HG03575 (cell line): ENCODE results near the gene BAIAP2.

Experiments used
- ATAC-seq: cut with Tn5 transposase; IDR thresholded peaks from one replicate; pipeline ENCODE4 v1.9.1; 2021; ENCODE audit not compliant: unreplicated experiment, insufficient number of reproducible peaks, low FRiP score; ENCODE audit errors: extremely low read depth

The BAIAP2 gene, protein sequence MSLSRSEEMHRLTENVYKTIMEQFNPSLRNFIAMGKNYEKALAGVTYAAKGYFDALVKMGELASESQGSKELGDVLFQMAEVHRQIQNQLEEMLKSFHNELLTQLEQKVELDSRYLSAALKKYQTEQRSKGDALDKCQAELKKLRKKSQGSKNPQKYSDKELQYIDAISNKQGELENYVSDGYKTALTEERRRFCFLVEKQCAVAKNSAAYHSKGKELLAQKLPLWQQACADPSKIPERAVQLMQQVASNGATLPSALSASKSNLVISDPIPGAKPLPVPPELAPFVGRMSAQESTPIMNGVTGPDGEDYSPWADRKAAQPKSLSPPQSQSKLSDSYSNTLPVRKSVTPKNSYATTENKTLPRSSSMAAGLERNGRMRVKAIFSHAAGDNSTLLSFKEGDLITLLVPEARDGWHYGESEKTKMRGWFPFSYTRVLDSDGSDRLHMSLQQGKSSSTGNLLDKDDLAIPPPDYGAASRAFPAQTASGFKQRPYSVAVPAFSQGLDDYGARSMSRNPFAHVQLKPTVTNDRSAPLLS

DNA sequence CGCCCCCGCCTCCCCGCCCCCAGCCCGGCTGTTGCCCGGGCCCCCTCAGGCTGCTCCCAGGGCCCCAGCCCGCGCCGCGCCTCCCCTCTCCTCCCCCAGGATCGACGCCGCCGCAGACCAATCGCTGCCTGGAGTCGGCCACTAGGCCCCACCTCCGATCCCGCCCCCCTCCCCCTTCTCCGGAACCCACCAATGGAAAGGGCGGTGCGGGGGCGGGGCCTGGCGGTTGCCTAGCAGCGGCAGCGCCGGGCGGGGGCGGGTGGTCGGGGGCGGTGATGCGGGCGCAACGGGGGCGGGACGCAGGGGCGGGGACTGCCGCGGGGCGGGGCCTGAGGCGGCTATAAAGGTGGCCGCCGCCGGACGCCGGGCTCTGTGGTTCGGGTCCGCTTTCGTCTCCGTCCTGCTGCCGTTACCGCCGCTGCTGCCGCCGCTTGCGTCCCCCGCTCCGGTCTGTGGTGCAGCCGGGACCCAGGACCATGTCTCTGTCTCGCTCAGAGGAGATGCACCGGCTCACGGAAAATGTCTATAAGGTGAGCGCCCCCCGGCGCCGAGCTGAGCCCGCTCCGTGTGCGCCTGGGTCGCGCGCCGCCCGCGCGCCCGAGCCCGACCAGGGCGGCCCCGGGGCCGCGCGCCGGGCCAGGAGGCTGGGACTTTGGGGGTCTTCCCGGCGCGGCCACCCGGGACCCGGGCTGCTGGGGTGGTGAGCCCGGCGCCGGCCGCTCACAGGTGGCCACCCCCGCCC is at the start of gene BAIAP2:
Gene BAIAP2, plus strand, starts transcription at position 373 of the 742 bp plus-strand sequence. Its CDS starts 104 bp downstream, at position 477.
- no peak for ATAC-seq

DNA sequence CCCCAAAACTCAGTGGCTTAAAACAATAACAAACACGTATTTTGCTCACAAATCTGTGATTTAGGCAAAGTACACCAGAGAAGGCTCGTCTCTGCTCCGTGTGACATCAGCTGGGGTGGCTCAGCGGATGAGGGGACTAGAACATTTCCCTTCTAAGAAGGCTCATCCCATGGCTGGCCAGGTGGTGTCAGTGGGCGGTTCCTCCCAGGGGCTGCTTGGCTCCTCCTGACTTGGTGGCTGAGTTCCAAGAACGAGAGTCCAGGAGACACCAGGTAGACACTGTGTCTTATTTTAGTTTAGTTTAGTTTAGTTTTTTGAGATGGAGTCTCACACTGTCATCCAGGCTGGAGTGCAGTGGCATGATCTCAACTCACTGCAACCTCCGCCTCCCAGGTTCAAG is 48.9 kb upstream of the BAIAP2 start:
- ATAC-seq, result no peak

DNA sequence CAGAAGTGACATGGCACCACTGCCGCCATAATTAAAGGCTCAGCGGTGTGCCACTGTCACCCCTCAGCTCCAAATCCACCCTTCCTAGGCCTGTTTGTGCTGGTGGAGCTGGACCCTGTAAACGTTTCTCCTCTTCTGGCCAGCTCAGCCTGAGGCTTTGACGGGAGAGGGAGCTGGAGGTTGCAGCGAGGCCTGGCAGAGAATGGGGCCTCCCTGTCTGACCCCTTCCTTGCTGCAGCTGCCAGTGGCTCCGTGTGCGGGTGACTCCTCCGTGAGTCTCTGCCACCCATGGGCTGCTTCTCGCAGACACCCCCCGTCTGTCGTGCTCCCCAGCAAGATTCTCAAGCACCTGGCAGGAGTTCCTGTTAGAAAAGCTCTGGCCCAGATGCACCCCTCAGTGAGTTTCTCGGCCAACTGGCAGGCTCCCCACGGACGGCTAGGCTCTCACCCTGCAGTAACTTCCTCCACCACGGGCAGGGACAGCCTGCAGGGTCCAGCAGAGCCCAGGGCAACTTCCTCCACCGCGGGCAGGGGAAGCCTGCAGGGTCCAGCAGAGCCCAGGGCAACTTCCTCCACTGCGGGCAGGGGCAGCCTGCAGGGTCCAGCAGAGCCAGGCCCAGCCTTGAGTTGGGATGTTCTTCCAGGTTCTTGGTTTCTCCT is 48.0 kb upstream of the BAIAP2 start:
- ATAC-seq, result no peak

DNA sequence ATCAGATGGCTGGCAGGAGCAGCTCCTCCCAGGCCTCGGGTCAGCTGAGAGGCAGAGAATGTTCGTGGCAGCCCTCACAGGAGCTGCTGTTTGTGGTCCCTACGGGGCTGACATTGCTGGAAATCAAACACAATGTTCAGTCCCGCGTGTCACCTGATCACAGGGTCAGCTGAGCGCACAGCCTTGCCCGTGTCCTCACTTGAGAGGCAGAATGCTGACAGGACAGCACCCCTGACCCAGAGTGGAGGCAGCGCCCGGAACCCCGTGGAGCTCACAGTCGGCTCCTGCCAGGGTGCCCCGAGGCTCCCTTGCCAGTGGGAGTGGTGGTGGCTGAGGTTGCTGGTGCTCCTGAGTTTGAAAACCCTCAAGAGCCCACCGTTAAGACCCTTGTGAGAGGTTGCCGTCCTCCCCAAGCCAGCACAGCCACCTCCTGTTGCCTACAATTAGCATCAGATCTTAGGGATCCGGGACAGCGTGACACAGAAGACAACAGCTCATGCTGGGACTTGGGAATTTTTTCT is 47.0 kb upstream of the BAIAP2 start:
- ATAC-seq, result no peak

DNA sequence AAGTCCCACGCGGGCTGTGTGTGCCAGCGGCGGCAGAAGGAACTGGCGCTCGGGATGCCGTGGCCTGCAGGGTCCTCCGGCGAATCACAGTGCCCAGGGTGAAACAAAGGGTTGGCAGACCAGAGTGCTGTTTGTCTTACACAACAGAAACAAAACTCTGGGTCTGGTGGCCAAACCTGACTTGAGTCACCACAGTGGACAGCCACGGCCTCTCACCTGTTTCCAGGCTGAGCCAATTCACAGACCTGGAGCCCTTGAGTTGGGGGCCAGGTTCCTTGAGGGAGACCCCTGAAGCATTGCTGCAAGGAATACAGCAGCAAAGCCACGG is 45.4 kb upstream of the BAIAP2 start:
- ATAC-seq, result no peak

DNA sequence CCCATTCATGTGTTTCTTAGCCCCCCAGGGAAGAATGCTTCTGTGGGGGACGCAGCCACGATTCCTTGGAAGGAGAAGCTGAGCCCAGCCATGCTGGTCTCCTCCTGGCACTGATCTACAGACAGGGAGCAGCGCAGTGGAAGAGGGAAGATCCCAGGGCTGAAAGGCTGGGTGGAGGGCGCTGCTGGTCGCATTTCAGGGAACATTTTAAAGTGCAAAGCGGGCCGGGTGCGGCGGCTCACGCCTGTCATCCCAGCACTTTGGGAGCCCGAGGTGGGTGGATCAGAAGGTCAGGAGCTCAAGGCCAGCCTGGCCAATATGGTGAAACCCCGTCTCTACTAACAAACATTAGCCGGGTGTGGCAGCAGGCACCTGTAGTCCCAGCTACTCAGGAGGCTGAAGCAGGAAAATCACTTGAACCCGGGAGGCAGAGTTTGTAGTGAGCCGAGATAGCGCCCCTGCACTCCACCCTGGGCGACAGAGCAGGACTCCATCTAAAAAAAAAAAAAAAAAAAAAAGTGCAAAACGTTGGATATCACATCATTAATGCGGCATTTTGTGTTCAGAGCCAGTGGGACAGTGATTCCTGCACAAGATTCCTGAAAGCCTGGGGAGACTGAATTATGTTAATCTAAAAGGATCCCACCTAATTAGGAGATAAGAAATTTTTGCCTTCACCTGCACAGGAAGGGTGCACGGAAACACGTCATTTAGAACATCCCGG is 43.9 kb upstream of the BAIAP2 start:
- no peak for ATAC-seq

DNA sequence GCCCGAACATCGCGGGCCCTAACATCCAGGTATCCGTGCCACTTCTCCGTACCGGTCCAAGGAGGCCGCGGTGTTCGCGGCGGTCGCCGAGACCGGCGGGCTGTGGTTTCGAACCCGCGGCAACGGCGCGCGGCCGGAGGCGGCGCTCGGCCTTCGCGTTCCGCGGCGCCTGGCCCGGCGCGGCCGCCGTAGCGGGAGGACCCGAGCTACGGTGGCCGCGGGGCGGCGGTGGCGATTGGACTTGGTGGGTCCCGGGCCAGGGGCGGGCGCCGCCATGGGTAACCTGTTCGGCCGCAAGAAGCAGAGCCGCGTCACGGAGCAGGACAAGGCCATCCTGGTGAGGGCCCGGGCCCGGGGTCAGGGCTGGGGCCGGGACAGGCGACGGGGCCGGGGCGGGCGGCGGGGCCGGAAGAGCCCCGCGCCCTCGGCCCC is 43.3 kb upstream of the BAIAP2 start, which contains the start of gene CHMP6:
Gene CHMP6, plus strand, starts transcription at position 197 of the 432 bp plus-strand sequence. Its CDS starts 78 bp downstream, at position 275.
- no peak for ATAC-seq

DNA sequence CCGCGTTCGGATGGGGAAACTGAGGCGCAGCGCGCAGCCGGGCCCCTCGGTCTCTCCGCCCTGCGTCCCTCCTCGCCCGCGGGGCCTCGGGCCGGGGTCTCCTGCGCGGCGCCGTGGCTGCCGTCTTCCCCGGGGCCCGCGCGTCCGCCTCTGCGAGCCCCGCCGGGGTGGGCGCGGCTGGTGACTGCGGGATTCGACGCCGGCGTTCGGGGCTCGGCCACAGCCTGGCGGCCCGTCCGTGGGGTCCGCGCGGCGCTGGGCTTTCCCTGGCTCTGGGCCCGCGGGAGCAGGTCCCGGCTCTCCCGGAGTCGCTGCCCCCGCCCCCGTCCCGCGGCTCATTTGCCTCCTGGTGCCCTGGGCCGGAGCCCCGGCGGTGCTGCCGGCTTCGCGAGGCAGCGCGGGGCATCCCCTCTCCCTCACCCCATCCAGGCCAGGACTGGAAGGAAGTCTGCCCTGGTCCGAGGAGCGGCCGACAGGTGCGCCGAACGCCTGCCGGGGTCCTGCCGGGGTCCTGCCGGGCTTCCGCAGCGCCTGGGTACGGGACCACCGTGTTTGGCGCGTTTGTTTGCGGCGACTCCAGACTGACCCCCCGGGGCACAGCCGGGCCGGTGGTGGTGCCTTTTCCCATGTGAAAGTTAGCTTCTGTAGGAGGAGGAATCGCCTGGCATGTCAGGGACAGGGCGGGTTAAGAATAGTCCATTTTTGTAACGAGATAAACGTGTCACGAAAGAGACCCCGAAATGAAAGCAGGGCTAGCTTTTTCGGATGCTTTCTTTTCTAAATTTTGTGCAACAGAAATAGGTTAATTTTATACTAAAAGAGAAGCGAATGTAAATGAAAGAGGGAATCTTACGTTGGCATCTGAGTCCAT is 42.6 kb upstream of the BAIAP2 start:
- ATAC-seq, result no peak

DNA sequence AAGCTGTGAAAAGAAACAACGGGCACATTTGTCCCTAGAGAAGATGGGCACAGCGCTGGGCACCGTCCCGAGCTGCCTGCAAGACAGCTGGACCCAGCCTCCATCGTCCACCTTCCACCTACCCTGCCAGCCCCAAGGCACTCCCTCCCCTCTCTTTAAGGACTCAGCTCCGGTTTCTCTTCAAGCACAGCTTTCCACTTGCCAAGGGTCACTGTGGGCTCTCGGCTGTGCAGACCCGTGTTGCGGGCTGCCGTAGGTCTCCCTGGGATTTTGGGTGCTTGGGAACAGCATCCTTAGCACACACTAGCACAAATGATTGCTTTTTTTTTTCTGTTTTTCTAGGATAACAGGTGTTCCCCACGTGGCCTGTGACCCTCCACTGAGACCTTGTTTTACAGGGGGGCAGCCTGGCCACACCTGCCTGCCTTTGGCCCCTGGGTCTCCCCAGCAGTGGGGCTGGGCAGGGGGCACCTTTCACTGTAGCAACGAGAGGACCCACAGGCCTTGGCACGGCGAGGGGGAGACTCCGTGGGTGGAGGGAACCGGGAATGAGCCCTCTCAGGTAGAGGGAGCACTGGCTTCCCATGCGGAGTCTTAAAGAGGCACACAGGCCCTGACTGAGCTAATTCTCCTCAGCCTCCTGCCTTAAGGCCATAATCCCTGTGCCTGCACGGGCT is 41.9 kb upstream of the BAIAP2 start:
- no peak for ATAC-seq

DNA sequence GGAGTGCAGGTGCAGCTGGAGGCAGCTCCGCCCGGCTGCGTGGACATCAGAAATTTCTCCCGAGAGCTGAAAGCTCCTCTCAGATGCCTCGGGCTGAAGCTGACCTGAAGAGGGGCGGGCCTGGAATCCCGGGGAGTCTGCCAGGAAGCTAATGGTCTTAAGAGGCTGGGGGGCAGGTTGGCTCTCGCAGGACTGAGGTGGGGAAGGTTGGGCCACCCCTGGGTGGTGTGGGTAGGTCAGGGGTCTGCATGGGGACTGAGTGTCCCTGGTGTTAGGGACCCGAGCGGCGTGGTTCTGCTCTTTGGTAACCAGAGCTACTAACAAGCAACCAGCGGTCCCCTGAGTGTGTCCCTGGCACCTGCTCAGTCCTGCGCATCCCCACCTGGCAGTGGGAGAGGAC is 39.8 kb upstream of the BAIAP2 start:
- no peak for ATAC-seq

DNA sequence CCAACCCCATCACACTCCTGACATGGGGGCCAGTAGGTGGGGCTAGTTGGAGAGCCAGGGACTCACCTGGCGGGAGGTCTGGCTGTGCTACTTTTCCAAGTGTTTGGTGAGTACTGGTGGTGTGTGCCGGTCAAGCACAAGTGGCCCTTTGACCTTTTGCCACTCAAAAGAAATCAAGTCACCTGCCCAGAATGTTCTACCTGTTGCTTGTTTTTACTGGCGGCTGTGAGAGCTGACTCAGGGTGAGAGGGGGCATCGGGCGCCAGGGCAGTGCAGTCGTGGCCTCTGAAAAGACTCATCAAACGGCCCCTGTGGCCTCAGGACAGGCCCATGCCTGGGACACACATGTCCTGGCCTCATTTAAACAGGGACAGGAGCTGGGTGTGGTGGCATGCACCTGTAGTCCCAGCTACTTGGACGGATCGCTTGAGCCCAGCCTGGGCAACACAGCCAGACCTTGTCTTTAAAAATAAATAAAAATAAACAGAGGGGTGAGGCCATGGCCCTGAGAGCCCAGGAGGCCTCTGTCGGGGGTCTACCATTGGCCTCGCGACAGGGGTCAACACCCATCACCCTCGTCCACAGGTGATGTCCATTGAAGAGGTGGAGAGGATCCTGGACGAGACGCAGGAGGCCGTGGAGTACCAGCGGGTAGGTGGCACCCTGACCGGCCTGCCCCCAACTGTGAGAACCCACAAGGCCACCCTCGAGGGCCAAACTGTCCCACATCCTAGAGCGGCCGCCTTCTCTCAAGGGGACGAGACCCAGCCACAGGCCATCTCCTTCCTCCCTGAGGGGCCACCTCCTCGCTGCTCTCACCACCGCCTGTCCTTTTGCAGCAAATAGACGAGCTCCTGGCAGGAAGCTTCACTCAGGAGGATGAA is 38.3 kb upstream of the BAIAP2 start:
- ATAC-seq, result no peak

DNA sequence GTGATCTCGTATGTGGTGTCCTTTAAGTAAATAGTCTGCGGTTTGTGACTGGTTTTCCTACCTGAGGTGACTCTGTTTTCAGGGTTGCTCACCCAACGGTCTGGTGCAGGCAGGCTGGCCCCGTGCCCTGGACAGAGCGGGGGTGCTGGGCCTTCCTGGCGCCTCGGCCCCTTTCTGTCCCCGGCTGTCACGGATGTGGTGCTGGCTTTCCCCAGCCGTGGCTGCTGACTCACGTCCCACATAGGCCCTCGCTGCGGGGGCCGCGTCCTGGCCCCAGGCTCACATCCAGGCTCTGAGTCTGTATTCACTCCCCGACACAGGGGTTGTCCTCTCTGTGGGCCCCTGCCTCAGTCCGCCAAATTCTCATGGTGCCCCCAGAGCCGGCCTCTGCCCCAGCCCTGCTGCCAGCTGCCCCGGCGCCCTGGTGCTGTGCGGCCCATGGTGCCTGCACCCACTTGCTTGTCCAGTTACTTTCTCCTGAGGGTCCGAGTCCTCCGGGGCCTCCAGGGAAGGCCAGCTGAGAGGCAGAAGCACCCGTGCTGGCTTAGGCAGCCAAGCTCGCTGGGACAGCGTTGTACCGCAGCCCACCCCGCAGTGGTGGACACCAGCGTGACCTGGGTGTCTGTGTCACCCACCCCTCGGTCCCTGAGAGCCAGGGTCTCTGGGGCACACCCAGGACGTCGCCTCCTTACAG is 37.4 kb upstream of the BAIAP2 start:
- no peak for ATAC-seq

DNA sequence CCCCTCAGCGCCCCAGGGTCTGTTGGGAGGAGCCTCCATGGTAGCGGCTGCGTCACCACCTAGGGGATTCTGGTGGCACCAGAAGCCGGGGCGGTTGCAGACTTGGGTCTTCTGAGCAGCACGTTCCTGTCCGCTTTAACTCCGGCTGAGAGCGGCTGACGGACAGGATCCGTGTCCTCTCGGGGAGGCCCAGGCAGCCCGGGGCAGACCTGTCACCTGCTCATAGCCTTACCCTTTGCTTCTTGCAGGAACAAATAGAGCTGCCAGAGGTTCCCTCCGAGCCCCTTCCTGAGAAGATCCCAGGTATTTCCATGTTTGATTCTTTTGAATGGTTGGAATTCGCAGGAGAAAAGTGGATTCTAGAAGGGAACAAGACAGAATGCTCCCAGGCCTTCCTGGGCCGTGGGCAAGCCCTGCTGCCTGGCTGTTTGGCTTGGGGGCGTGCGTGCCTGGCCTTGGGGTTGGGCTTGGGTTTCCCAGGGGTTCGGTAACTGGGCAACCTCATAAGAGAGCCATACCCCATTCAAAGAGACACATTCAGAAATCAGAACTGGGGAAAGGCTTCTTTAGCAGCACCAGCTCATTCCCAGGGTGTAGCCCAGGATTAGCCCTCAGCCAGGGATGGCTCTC is 36.7 kb upstream of the BAIAP2 start:
- ATAC-seq, result no peak

DNA sequence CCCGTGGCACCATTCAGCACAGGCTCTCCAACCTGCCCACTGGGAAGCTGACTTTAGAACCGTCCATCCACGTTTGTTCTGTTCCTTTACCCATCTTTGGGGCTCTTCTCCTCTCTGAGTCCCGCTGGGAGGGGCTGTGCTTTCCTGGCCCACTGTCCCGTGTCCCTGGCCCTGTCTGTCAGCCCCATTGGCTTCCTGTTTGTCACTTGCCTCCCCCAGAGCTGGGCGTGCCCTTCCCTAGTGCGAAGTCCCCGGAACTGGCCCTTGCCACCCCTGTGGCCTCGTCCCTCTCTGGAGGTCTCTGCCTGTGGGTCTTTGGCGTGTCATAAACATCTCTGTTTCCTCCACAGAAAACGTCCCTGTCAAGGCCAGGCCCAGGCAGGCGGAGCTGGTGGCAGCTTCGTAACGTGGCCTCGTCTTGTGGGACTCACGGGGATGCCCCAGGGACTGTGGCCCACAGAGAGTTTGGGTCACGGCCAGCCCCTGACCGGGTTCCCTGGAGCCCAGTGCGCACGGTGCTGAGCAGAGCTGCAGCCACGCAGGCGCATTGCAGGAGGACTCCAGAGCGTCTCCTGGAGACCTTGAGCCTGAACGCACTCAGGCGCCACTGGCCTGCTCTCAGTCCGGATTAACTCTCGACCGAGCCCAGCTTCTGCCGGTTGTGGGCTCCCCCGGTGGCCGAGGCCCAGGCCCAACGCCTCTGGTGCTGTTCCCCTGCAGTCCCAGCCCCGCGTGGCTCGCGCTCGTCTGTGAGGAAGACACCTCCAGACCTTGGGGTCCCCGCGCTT is 36.0 kb upstream of the BAIAP2 start:
- ATAC-seq, result no peak
